Osteocyte (in vitro differentiated cells): ENCODE results near the gene CEP70. TPM values are rescaled to one million over a fixed set of nuclear protein-coding genes. Genes with fewer than 3 reads are reported as not detected.
A peak's percentile ranks its signal among the peaks of the same experiment; 100 is the strongest.
"Not testable (repeated sequence)": the region's sequence is repeated elsewhere in the genome, so short reads cannot be mapped to it uniquely, and the experiment has no call there.

Source experiments
- DNase-seq: peaks from one replicate; pipeline ENCODE4 v3.0.0; 2021; ENCODE audit warnings: mixed read lengths; ENCODE audit not compliant: unreplicated experiment; ENCODE audit errors: extremely low spot score
- H3K27ac Mint-ChIP-seq: one replicate; pipeline ENCODE4 v1.8.0; 2021; ENCODE audit warnings: mild to moderate bottlenecking, mixed read lengths; ENCODE audit not compliant: unreplicated experiment
- H3K27me3 Mint-ChIP-seq: one replicate; pipeline ENCODE4 v1.8.0; 2021; ENCODE audit warnings: mixed read lengths; ENCODE audit not compliant: unreplicated experiment
- H3K36me3 Mint-ChIP-seq: one replicate; pipeline ENCODE4 v1.8.0; 2021; ENCODE audit warnings: mixed read lengths; ENCODE audit not compliant: unreplicated experiment
- H3K4me1 Mint-ChIP-seq: one replicate; pipeline ENCODE4 v1.8.0; 2021; ENCODE audit warnings: mixed read lengths; ENCODE audit not compliant: unreplicated experiment
- H3K4me3 Mint-ChIP-seq: one replicate; pipeline ENCODE4 v1.8.0; 2021; ENCODE audit warnings: mild to moderate bottlenecking, moderate library complexity, mixed read lengths; ENCODE audit not compliant: unreplicated experiment
- H3K9me3 Mint-ChIP-seq: one replicate; pipeline ENCODE4 v1.8.0; 2021; ENCODE audit warnings: mixed read lengths; ENCODE audit not compliant: unreplicated experiment
- CTCF ChIP-seq: fragments of 200-600 bp; sonication (generic); IDR thresholded peaks from 2 replicates; pipeline ENCODE4 v1.5.0; 2021; ENCODE audit warnings: antibody characterized with exemption, mild to moderate bottlenecking, moderate library complexity
- total RNA-seq: library from RNA; stranded (reverse); gene quantifications from 2 replicates; pipeline ENCODE4 v1.2.1, GENCODE V29; 2021

The CEP70 gene
- total RNA-seq, 1 donor from 2014 or later, result 16.0 TPM

- Mint-ChIP-seq H3K27me3 (no peaks in the 10 kb centered on the region), H3K27ac (no peak overlapping the region), H3K9me3 (peaks cover 10% of the 10 kb centered on the region), H3K4me1 (peaks cover 5% of the 10 kb centered on the region), H3K36me3 (peaks cover 2% of the 10 kb centered on the region), H3K4me3 (no peak overlapping the region)
- DNase-seq, result no peak
- no peak for TF ChIP-seq CTCF
These were observed 100.1 kb downstream of the CEP70 start for GRCh38 chr3:138493804-138494606.

GRCh38 chr3:138492980-138493675, 100.9 kb downstream of the CEP70 start:
- Mint-ChIP-seq H3K4me3 (no peak overlapping the region), H3K36me3 (peaks cover 2% of the 10 kb centered on the region), H3K4me1 (peaks cover 5% of the 10 kb centered on the region), H3K27me3 (no peaks in the 10 kb centered on the region), H3K27ac (no peak overlapping the region), H3K9me3 (peaks cover 14% of the 10 kb centered on the region)
- TF ChIP-seq CTCF, result no peak
- DNase-seq, result no peak

GRCh38 chr3:138491971-138492370, 102.1 kb downstream of the CEP70 start:
- Mint-ChIP-seq H3K36me3 (no peaks in the 10 kb centered on the region), H3K9me3 (peaks cover 25% of the 10 kb centered on the region), H3K4me1 (peaks cover 5% of the 10 kb centered on the region), H3K4me3 (no peak overlapping the region), H3K27me3 (no peaks in the 10 kb centered on the region), H3K27ac (no peak overlapping the region)
- DNase-seq, result no peak
- TF ChIP-seq CTCF, result no peak

- not testable (repeated sequence) for H3K27ac Mint-ChIP-seq, H3K27me3 Mint-ChIP-seq, H3K4me1 Mint-ChIP-seq, H3K4me3 Mint-ChIP-seq, H3K36me3 Mint-ChIP-seq, DNase-seq
- H3K9me3 Mint-ChIP-seq, result peaks cover 35% of the 10 kb centered on the region
These were observed 107.5 kb downstream of the CEP70 start for GRCh38 chr3:138486580-138486979.

GRCh38 chr3:138484672-138485071, 109.4 kb downstream of the CEP70 start:
- H3K4me3 Mint-ChIP-seq, DNase-seq, H3K4me1 Mint-ChIP-seq, H3K27ac Mint-ChIP-seq, H3K36me3 Mint-ChIP-seq: not testable (repeated sequence)
- peaks cover 30% of the 10 kb centered on the region for H3K9me3 Mint-ChIP-seq
- peaks cover 11% of the 10 kb centered on the region for H3K27me3 Mint-ChIP-seq

GRCh38 chr3:138479438-138479863, 114.6 kb downstream of the CEP70 start:
- Mint-ChIP-seq H3K27me3 (peaks cover 15% of the 10 kb centered on the region), H3K4me1 (no peaks in the 10 kb centered on the region), H3K27ac (no peak overlapping the region), H3K36me3 (peaks cover 2% of the 10 kb centered on the region), H3K9me3 (no peaks in the 10 kb centered on the region), H3K4me3 (no peak overlapping the region)
- no peak for DNase-seq
- TF ChIP-seq CTCF, result peak; percentile 64
